Measurements from ENCODE around the gene EDEM2. TPM values are rescaled to one million over a fixed set of nuclear protein-coding genes. Genes with fewer than 3 reads are reported as not detected.
A peak's percentile ranks its signal among the peaks of the same experiment; 100 is the strongest.

The EDEM2 gene
- total and polyA plus RNA-seq, 2 of the 13 experiments (the other 11 are each of a cell fraction or from before 2014, with no cell fraction given) = 33.1 to 46.9 TPM

GRCh38 chr20:35174458-35175216 is 27.5 kb upstream of the EDEM2 start (continued):
- TF ChIP-seq TSC22D2 (CRISPR knock-in tag; IDR thresholded peaks at IDR 0.05; ENCODE audit: borderline replicate concordance) = peak; percentile 90; the same call in 1 of the 2 replicates
- peak; percentile 96 for TF ChIP-seq TMF1 (CRISPR knock-in tag; IDR thresholded peaks at IDR 0.05; ENCODE audit: low read depth)
- no peak for TF ChIP-seq ZFAT (CRISPR knock-in tag; conservative IDR thresholded peaks at IDR 0.05)
- TF ChIP-seq ZNF800 (CRISPR knock-in tag; IDR thresholded peaks at IDR 0.05) = peak; percentile 78; the same call in 1 of the 2 replicates
- peak; percentile 88; the same call in 2 of the 3 replicates for TF ChIP-seq MXI1 (IDR thresholded peaks at IDR 0.05; ENCODE audit: borderline replicate concordance, low read depth, low read length)
- TF ChIP-seq SMYD3 (CRISPR knock-in tag; IDR thresholded peaks at IDR 0.05) = no peak
- TF ChIP-seq SKIL (CRISPR knock-in tag; IDR thresholded peaks at IDR 0.05; ENCODE audit: borderline replicate concordance) = peak; percentile 59
- 0 out of 2 replicates have a peak, but pooled peaks have one; percentile 68 for TF ChIP-seq PCBP1 (IDR thresholded peaks at IDR 0.05; ENCODE audit: borderline replicate concordance, low read depth, low read length)
- TF ChIP-seq ATF7-NPFF (CRISPR knock-in tag; IDR thresholded peaks at IDR 0.05; ENCODE audit: low read depth) = peak; percentile 77
- TF ChIP-seq TBL1XR1 (IDR thresholded peaks at IDR 0.05; ENCODE audit: borderline replicate concordance, low read length, partially characterized antibody) = peak; percentile 59
- peak; percentile 83; the same call in 1 of the 2 replicates for TF ChIP-seq ZNF281 (CRISPR knock-in tag; IDR thresholded peaks at IDR 0.05; ENCODE audit: borderline replicate concordance)
- 0 out of 2 replicates have a peak, but pooled peaks have one; percentile 44 for TF ChIP-seq XBP1 (CRISPR knock-in tag; IDR thresholded peaks at IDR 0.05)
- TF ChIP-seq JUNB (CRISPR knock-in tag; IDR thresholded peaks at IDR 0.05; ENCODE audit: borderline replicate concordance) = peak; percentile 82
- no peak for TF ChIP-seq HMG20B (CRISPR knock-in tag; conservative IDR thresholded peaks at IDR 0.05)
- peak; percentile 93; the same call in 1 of the 2 replicates for TF ChIP-seq MEIS2 (CRISPR knock-in tag; IDR thresholded peaks at IDR 0.05)
- no peak for TF ChIP-seq ZNF570 (CRISPR knock-in tag; IDR thresholded peaks at IDR 0.05; ENCODE audit: borderline replicate concordance)
- peak; percentile 98 for TF ChIP-seq POLR2G (IDR thresholded peaks at IDR 0.05; ENCODE audit: low read depth, low read length)
- TF ChIP-seq TEF (CRISPR knock-in tag; IDR thresholded peaks at IDR 0.05) = no peak
- peak; percentile 41; the same call in 1 of the 2 replicates for TF ChIP-seq ESRRA (CRISPR knock-in tag; IDR thresholded peaks at IDR 0.05; ENCODE audit: low read depth)

All from HepG2 (cell line).